Measurements from ENCODE around the gene SMURF1.

DNA sequence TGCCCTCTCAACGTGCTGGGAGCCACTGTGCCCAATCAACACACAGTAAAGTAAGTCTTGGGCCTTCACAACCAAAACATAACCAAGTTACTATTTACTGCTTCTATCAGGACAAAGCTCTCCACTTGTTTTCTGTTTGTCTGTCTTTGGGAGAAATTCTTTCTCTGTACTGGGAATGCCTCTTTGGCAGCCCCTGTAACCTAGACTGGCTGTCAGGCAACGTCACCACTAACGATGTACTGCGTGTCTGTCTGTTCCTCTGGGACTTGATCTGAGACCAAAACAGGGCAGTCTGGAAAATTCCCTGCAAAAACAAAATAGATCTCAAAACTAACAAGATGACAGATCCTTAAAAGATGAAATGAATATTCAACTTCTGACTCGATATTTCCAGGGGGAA, 113.0 kb downstream of the SMURF1 start:
- TF ChIP-seq, protein P1, sequence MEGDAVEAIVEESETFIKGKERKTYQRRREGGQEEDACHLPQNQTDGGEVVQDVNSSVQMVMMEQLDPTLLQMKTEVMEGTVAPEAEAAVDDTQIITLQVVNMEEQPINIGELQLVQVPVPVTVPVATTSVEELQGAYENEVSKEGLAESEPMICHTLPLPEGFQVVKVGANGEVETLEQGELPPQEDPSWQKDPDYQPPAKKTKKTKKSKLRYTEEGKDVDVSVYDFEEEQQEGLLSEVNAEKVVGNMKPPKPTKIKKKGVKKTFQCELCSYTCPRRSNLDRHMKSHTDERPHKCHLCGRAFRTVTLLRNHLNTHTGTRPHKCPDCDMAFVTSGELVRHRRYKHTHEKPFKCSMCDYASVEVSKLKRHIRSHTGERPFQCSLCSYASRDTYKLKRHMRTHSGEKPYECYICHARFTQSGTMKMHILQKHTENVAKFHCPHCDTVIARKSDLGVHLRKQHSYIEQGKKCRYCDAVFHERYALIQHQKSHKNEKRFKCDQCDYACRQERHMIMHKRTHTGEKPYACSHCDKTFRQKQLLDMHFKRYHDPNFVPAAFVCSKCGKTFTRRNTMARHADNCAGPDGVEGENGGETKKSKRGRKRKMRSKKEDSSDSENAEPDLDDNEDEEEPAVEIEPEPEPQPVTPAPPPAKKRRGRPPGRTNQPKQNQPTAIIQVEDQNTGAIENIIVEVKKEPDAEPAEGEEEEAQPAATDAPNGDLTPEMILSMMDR (IDR thresholded peaks at IDR 0.05): no peak
- TF ChIP-seq POLR2A (IDR thresholded peaks at IDR 0.05): no peak
